HepG2 (cell line): ENCODE results near the gene ZNF324B. TPM values are rescaled to one million over a fixed set of nuclear protein-coding genes. Genes with fewer than 3 reads are reported as not detected.

Experiments
- HNRNPLL ChIP-seq: fragments of 200-400 bp; formaldehyde crosslinking; IDR thresholded peaks from 2 replicates; pipeline ENCODE4 v1.6.1; 2017; ENCODE audit warnings: mild to moderate bottlenecking, low read depth, low read length; ENCODE audit not compliant: poor library complexity, severe bottlenecking
- KAT8 ChIP-seq: IDR thresholded peaks from 2 replicates; pipeline ENCODE4 v1.6.1; 2016; ENCODE audit warnings: missing genetic modification reagents, missing compliant biosample characterization
- KMT2B ChIP-seq: IDR thresholded peaks from 2 replicates; pipeline ENCODE4 v1.6.1; 2016; ENCODE audit warnings: missing genetic modification reagents, missing compliant biosample characterization
- NFATC3 ChIP-seq: sonication (generic); formaldehyde crosslinking; IDR thresholded peaks from 2 replicates; pipeline ENCODE4 v1.5.1; 2020; ENCODE audit warnings: mild to moderate bottlenecking, missing genetic modification reagents
- NFYC ChIP-seq: IDR thresholded peaks from 2 replicates; pipeline ENCODE4 v1.6.1; 2016; ENCODE audit warnings: missing genetic modification reagents, missing compliant biosample characterization
- PAWR ChIP-seq: sonication (generic); formaldehyde crosslinking; IDR thresholded peaks from 2 replicates; pipeline ENCODE4 v1.4.0; 2020; ENCODE audit warnings: missing genetic modification reagents, mild to moderate bottlenecking, borderline replicate concordance
- PLRG1 ChIP-seq: fragments of 450-650 bp; conservative IDR thresholded peaks from 2 replicates; pipeline ENCODE4 v1.6.1; 2016
- RBM39 ChIP-seq: fragments of 200-400 bp; formaldehyde crosslinking; IDR thresholded peaks from one replicate; pipeline ENCODE4 v1.6.1; 2018; ENCODE audit warnings: antibody characterized with exemption, mild to moderate bottlenecking, low read depth, low read length; ENCODE audit not compliant: poor library complexity, severe bottlenecking
- SUZ12 ChIP-seq: fragments of 150-350 bp; IDR thresholded peaks from 2 replicates; pipeline ENCODE4 v1.6.1; 2014; ENCODE audit warnings: low read depth, low read length
- ZNF160 ChIP-seq: sonication (generic); formaldehyde crosslinking; IDR thresholded peaks from 2 replicates; pipeline ENCODE4 v1.8.0; 2022; ENCODE audit warnings: mild to moderate bottlenecking, inconsistent platforms, missing genetic modification reagents
- ZNF180 ChIP-seq: sonication (generic); formaldehyde crosslinking; IDR thresholded peaks from 2 replicates; pipeline ENCODE4 v1.4.0; 2020; ENCODE audit warnings: low read depth, missing genetic modification reagents, borderline replicate concordance
- ZNF274 ChIP-seq: sonication (generic); formaldehyde crosslinking; IDR thresholded peaks from 2 replicates; pipeline ENCODE4 v1.5.1; 2020; ENCODE audit warnings: mild to moderate bottlenecking, missing genetic modification reagents
- ZNF282 ChIP-seq: fragments of 450-650 bp; IDR thresholded peaks from 2 replicates; pipeline ENCODE4 v1.6.1; 2018; ENCODE audit not compliant: partially characterized antibody
- ZNF615 ChIP-seq: sonication (generic); formaldehyde crosslinking; IDR thresholded peaks from 2 replicates; pipeline ENCODE4 v1.5.0; 2020; ENCODE audit warnings: mild to moderate bottlenecking, missing genetic modification reagents, borderline replicate concordance
- ZNF777 ChIP-seq: sonication (generic); formaldehyde crosslinking; IDR thresholded peaks from 2 replicates; pipeline ENCODE4 v1.4.0; 2020; ENCODE audit warnings: missing genetic modification reagents
- polyA plus RNA-seq, 8 experiments: library from polyadenylated mRNA; depleted of rRNA in 3 of 8; stranded (reverse) in 7 of 8; unstranded in 1 of 8; fragments of >200 nt; fragmentation: Illumina TruSeq in 4 of 8; extraction: Trizol in 4 of 8; gene quantifications; 2 replicates each; pipeline versions ENCODE4 v1.2.1 to v1.2.3, GENCODE V29; 2011 to 2016; ENCODE audit warnings: low read depth in 4 of 8, missing spikeins in 1 of 8, mixed read lengths in 1 of 8; ENCODE audit not compliant: insufficient read depth in 1 of 8
- total RNA-seq, 5 experiments: library from RNA; depleted of rRNA; stranded (reverse); fragments of >200 nt; fragmentation: Illumina TruSeq; extraction: Trizol; gene quantifications; 2 replicates each; pipeline ENCODE4 v1.2.3, GENCODE V29; 2016; ENCODE audit warnings: low read depth in 1 of 5
- TF ChIP-seq, protein P1 (sequence below): sonication (generic); formaldehyde crosslinking; IDR thresholded peaks from 2 replicates; pipeline ENCODE4 v1.9.0; 2021; ENCODE audit warnings: missing genetic modification reagents, borderline replicate concordance
- TF ChIP-seq, protein P2 (sequence below): sonication (generic); formaldehyde crosslinking; conservative IDR thresholded peaks from 2 replicates; pipeline ENCODE4 v1.8.0; 2022; ENCODE audit warnings: missing genetic modification reagents
- TF ChIP-seq, protein P3 (sequence below): sonication (generic); formaldehyde crosslinking; IDR thresholded peaks from 2 replicates; pipeline ENCODE4 v1.4.0; 2020; ENCODE audit warnings: missing genetic modification reagents, mild to moderate bottlenecking, borderline replicate concordance
- TF ChIP-seq, protein P4 (sequence below): sonication (generic); formaldehyde crosslinking; IDR thresholded peaks from 2 replicates; pipeline ENCODE4 v1.8.0; 2022; ENCODE audit warnings: missing genetic modification reagents, mild to moderate bottlenecking, borderline replicate concordance
- TF ChIP-seq, protein P5 (sequence below): IDR thresholded peaks from 2 replicates; pipeline ENCODE4 v1.6.1; 2018; ENCODE audit warnings: missing genetic modification reagents, mild to moderate bottlenecking, missing compliant biosample characterization

The ZNF324B gene
- total and polyA plus RNA-seq, 2 of the 13 experiments (the other 11 are each of a cell fraction or from before 2014, with no cell fraction given): 0.53 to 3.0 TPM

DNA sequence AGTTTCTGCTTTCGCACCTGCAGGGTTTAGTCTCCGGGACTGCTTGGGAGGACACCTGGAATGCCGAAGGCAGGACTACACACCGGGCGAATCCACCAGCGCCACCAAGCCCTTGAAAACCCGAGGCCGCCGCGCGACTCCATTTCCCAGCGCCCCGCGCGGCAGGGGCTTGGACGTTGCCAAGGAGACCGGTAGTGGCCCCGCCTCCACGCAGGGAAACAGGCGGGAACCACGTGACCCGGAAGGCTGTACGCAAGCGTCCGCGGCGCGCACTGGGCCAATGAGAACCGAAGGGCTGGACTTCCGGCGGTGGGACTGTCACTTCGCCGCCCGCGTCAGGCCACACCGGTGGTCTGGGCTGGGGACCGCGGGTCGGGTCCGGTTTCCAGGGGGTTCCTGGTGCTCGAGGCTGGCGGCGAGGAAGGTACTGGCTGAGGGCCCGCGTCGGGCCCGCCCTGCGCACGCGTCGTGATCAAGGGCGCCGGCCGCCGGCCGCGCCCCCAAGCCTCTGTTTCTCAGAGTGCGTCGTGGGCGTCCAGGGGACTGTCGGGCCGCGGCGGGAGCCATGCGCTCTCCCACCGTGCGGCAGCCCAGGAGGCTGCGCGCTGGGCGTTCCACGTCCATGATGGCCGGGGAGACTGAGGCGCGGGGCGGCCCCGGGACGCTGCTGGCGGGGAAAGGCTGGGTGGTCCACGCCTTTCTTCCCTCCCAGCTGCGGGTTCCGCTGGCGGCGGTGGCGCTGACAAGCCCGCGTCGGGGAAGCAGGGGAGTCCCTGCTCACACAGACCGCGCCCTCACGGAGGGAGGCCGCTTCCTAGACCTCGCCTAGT, 15.6 kb downstream of the ZNF324B start, which contains the start of gene ZNF324 (continued):
- TF ChIP-seq, protein P1, sequence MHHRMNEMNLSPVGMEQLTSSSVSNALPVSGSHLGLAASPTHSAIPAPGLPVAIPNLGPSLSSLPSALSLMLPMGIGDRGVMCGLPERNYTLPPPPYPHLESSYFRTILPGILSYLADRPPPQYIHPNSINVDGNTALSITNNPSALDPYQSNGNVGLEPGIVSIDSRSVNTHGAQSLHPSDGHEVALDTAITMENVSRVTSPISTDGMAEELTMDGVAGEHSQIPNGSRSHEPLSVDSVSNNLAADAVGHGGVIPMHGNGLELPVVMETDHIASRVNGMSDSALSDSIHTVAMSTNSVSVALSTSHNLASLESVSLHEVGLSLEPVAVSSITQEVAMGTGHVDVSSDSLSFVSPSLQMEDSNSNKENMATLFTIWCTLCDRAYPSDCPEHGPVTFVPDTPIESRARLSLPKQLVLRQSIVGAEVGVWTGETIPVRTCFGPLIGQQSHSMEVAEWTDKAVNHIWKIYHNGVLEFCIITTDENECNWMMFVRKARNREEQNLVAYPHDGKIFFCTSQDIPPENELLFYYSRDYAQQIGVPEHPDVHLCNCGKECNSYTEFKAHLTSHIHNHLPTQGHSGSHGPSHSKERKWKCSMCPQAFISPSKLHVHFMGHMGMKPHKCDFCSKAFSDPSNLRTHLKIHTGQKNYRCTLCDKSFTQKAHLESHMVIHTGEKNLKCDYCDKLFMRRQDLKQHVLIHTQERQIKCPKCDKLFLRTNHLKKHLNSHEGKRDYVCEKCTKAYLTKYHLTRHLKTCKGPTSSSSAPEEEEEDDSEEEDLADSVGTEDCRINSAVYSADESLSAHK (CRISPR knock-in tag): no peak
- TF ChIP-seq, protein P2, sequence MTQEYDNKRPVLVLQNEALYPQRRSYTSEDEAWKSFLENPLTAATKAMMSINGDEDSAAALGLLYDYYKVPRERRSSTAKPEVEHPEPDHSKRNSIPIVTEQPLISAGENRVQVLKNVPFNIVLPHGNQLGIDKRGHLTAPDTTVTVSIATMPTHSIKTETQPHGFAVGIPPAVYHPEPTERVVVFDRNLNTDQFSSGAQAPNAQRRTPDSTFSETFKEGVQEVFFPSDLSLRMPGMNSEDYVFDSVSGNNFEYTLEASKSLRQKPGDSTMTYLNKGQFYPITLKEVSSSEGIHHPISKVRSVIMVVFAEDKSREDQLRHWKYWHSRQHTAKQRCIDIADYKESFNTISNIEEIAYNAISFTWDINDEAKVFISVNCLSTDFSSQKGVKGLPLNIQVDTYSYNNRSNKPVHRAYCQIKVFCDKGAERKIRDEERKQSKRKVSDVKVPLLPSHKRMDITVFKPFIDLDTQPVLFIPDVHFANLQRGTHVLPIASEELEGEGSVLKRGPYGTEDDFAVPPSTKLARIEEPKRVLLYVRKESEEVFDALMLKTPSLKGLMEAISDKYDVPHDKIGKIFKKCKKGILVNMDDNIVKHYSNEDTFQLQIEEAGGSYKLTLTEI (CRISPR knock-in tag): no peak
- TF ChIP-seq, protein P3, sequence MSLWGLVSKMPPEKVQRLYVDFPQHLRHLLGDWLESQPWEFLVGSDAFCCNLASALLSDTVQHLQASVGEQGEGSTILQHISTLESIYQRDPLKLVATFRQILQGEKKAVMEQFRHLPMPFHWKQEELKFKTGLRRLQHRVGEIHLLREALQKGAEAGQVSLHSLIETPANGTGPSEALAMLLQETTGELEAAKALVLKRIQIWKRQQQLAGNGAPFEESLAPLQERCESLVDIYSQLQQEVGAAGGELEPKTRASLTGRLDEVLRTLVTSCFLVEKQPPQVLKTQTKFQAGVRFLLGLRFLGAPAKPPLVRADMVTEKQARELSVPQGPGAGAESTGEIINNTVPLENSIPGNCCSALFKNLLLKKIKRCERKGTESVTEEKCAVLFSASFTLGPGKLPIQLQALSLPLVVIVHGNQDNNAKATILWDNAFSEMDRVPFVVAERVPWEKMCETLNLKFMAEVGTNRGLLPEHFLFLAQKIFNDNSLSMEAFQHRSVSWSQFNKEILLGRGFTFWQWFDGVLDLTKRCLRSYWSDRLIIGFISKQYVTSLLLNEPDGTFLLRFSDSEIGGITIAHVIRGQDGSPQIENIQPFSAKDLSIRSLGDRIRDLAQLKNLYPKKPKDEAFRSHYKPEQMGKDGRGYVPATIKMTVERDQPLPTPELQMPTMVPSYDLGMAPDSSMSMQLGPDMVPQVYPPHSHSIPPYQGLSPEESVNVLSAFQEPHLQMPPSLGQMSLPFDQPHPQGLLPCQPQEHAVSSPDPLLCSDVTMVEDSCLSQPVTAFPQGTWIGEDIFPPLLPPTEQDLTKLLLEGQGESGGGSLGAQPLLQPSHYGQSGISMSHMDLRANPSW: no peak
- TF ChIP-seq ZNF274 (CRISPR knock-in tag) (no peak), SUZ12 (peak; percentile 69), ZNF160 (CRISPR knock-in tag) (no peak), NFYC (CRISPR knock-in tag) (peak; percentile 88), PAWR (CRISPR knock-in tag) (no peak), HNRNPLL (peak; percentile 44), KMT2B (CRISPR knock-in tag) (no peak), RBM39 (no peak), NFATC3 (CRISPR knock-in tag) (no peak), ZNF777 (CRISPR knock-in tag) (peak; percentile 73), ZNF180 (no peak), ZNF282 (no peak), KAT8 (CRISPR knock-in tag) (peak; percentile 84), PLRG1 (no peak), ZNF615 (CRISPR knock-in tag) (no peak)
- TF ChIP-seq, protein P4, sequence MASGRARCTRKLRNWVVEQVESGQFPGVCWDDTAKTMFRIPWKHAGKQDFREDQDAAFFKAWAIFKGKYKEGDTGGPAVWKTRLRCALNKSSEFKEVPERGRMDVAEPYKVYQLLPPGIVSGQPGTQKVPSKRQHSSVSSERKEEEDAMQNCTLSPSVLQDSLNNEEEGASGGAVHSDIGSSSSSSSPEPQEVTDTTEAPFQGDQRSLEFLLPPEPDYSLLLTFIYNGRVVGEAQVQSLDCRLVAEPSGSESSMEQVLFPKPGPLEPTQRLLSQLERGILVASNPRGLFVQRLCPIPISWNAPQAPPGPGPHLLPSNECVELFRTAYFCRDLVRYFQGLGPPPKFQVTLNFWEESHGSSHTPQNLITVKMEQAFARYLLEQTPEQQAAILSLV (CRISPR knock-in tag): no peak; the same call in 1 of the 2 replicates
- TF ChIP-seq, protein P5, sequence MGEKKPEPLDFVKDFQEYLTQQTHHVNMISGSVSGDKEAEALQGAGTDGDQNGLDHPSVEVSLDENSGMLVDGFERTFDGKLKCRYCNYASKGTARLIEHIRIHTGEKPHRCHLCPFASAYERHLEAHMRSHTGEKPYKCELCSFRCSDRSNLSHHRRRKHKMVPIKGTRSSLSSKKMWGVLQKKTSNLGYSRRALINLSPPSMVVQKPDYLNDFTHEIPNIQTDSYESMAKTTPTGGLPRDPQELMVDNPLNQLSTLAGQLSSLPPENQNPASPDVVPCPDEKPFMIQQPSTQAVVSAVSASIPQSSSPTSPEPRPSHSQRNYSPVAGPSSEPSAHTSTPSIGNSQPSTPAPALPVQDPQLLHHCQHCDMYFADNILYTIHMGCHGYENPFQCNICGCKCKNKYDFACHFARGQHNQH (CRISPR knock-in tag): 0 out of 2 replicates have a peak, but pooled peaks have one; percentile 16
